Fibroblast of villous mesenchyme (primary cell): ENCODE measurements around the gene LYRM1. TPM values are rescaled to one million over a fixed set of nuclear protein-coding genes. Genes with fewer than 3 reads are reported as not detected.

Experiments
- DNase-seq: peaks from one replicate; pipeline ENCODE4 v3.0.0-alpha.2; 2010; ENCODE audit warnings: low read depth
- H3K4me3 ChIP-seq: 2 replicates; pipeline ENCODE4 v1.5.1; 2011; ENCODE audit warnings: low read depth, mild to moderate bottlenecking, low read length
- CTCF ChIP-seq: IDR thresholded peaks from 2 replicates; pipeline ENCODE4 v1.5.1; 2012; ENCODE audit warnings: low read depth, mild to moderate bottlenecking, low read length; ENCODE audit not compliant: insufficient read depth
- total RNA-seq: library from RNA; depleted of rRNA; stranded (reverse); fragments of >200 nt; gene quantifications from 2 replicates; pipeline ENCODE4 v1.2.3, GENCODE V29; 2012

Gene LYRM1
- total RNA-seq, 1 donor, result 59.2 TPM

- no peak overlapping the region for H3K4me3 ChIP-seq
- no peak for TF ChIP-seq CTCF
- peak; percentile 93 for DNase-seq
These were observed 34.3 kb upstream of the LYRM1 start for GRCh38 chr16:20866145-20866772.

- TF ChIP-seq CTCF, result no peak
- no peak for DNase-seq
- H3K4me3 ChIP-seq, result no peak overlapping the region
These were observed 33.8 kb upstream of the LYRM1 start for GRCh38 chr16:20866801-20867200.

GRCh38 chr16:20867585-20867984, 33.0 kb upstream of the LYRM1 start:
- DNase-seq, result no peak
- TF ChIP-seq CTCF, result no peak
- no peak overlapping the region for H3K4me3 ChIP-seq

- peak overlapping the region; percentile 11 for H3K4me3 ChIP-seq
- no peak for TF ChIP-seq CTCF
- DNase-seq, result peak; percentile 72
These were observed 31.7 kb upstream of the LYRM1 start for GRCh38 chr16:20868890-20869289.

GRCh38 chr16:20870122-20870820, 30.3 kb upstream of the LYRM1 start:
- TF ChIP-seq CTCF, result no peak
- no peak overlapping the region for H3K4me3 ChIP-seq
- no peak for DNase-seq

- DNase-seq, result no peak
- TF ChIP-seq CTCF, result no peak
These were observed 29.3 kb upstream of the LYRM1 start for GRCh38 chr16:20871258-20871657.

More at GRCh38 chr16:20871258-20871657, 29.3 kb upstream of the LYRM1 start:
- no peak overlapping the region for H3K4me3 ChIP-seq
